ENCODE results near the gene SUCLA2. TPM values are rescaled to one million over a fixed set of nuclear protein-coding genes. Genes with fewer than 3 reads are reported as not detected.
"Not testable (repeated sequence)": the region's sequence is repeated elsewhere in the genome, so short reads cannot be mapped to it uniquely, and the experiment has no call there.

SUCLA2 gene
- total RNA-seq, 2 donors from 2014 or later: 16.1 to 19.8 TPM

DNA sequence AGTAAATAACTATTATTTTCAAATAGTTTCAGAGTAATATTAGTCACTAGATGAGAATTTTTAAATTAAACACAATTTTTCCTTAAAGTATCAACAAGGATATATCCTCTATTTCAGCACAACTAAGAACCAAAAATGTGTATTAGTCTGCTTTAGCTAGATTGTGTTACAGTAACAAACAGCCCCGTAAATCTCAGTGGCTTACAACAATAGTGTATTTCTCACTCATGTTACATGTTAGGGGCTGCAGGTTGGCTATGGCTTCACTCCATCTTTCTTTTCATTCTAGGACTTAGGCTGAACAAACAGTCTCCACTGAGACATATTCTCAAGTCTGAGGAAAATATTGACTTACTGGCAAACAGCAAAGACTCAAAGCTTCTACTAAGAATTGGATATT, 11.6 kb upstream of the SUCLA2 start:
- DNase-seq (no peak), ATAC-seq (no peak)
- no peak for TF ChIP-seq POLR2A (IDR thresholded peaks at IDR 0.05)
- WGBS, 2 donors: 92 to 97% methylated on average over 1 of the region's 1 CpG
- Histone ChIP-seq H3K9me3 (no peaks in the 10 kb centered on the region), H3K27ac (no peak overlapping the region), H3K27me3 (no peaks in the 10 kb centered on the region), H3K36me3 (replicated peaks in 1 of 2; ENCODE audit: insufficient read depth in 1 of 2, low read depth in 2 of 2) (no peaks in the 10 kb centered on the region), H3K4me3 (no peak overlapping the region), H3K4me1 (no peaks in the 10 kb centered on the region)
- intact Hi-C loops (cut with DNase I): no loop called here

DNA sequence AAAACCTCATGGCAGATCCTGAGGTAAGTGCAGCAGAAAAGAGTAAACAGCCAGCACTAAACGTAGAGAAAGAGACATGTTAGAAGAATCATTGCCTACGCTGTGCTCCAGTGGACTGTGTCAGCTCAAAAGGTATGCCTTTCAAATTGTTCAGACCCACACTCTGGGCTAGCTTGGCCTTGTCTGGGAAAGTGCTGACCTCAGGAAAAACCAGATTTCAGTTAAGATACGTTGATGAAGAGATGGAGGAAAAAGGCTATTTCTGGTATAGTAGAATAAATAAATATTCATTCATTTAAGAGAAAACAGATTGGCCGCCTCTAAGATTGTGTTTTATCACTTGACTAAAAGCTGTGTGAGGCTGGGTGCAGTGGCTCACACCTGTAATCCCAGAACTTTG, 9.6 kb upstream of the SUCLA2 start:
- H3K9me3 ChIP-seq: no peaks in the 10 kb centered on the region
- WGBS, 2 donors: 68 to 85% methylated on average over 3 to 4 of the region's 4 CpGs
- H3K36me3 ChIP-seq (replicated peaks in 1 of 2; ENCODE audit: insufficient read depth in 1 of 2, low read depth in 2 of 2): no peaks in the 10 kb centered on the region
- no peak overlapping the region for H3K27ac ChIP-seq
- DNase-seq (no peak), ATAC-seq (no peak)
- H3K27me3 ChIP-seq: no peaks in the 10 kb centered on the region
- no peak overlapping the region for H3K4me3 ChIP-seq
- intact Hi-C loops (cut with DNase I): no loop called here
- H3K4me1 ChIP-seq: no peaks in the 10 kb centered on the region
- no peak for TF ChIP-seq POLR2A (IDR thresholded peaks at IDR 0.05)

DNA sequence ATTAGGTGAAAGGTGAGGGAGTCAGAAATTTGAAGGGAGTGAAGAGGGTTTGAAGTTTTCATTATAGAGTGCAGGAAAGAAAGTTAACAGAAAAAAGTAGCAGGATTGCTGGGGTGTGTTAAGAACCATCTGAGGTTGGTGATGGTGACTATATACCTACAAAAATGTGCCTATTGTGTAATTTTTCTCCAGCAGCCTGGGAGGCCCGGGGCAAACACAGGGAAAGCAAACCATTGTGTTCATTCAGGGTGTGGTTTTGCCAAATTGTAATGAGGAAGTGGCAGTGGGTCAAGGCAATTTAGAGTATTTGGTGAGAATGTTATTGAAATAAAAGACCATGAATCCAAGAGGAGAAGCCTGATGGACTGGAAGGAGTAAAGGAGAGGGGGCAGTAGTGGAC, 8.2 kb upstream of the SUCLA2 start:
- Histone ChIP-seq H3K36me3 (replicated peaks in 1 of 2; ENCODE audit: insufficient read depth in 1 of 2, low read depth in 2 of 2) (no peaks in the 10 kb centered on the region), H3K9me3 (no peaks in the 10 kb centered on the region), H3K27me3 (no peaks in the 10 kb centered on the region), H3K4me1 (no peaks in the 10 kb centered on the region), H3K27ac (no peak overlapping the region), H3K4me3 (no peak overlapping the region)
- no peak for TF ChIP-seq POLR2A (IDR thresholded peaks at IDR 0.05)
- TF ChIP-seq, protein P1, sequence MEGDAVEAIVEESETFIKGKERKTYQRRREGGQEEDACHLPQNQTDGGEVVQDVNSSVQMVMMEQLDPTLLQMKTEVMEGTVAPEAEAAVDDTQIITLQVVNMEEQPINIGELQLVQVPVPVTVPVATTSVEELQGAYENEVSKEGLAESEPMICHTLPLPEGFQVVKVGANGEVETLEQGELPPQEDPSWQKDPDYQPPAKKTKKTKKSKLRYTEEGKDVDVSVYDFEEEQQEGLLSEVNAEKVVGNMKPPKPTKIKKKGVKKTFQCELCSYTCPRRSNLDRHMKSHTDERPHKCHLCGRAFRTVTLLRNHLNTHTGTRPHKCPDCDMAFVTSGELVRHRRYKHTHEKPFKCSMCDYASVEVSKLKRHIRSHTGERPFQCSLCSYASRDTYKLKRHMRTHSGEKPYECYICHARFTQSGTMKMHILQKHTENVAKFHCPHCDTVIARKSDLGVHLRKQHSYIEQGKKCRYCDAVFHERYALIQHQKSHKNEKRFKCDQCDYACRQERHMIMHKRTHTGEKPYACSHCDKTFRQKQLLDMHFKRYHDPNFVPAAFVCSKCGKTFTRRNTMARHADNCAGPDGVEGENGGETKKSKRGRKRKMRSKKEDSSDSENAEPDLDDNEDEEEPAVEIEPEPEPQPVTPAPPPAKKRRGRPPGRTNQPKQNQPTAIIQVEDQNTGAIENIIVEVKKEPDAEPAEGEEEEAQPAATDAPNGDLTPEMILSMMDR (IDR thresholded peaks at IDR 0.05): no peak
- WGBS, 2 donors: 36 to 43% methylated on average over 1 of the region's 1 CpG
- DNase-seq (no peak), ATAC-seq (peak; percentile 33)
- intact Hi-C loops (cut with DNase I): no loop called here

- intact Hi-C loops (cut with DNase I): no loop called here
- no peak for ATAC-seq
- no peaks in the 10 kb centered on the region for H3K36me3 ChIP-seq (replicated peaks in 1 of 2; ENCODE audit: insufficient read depth in 1 of 2, low read depth in 2 of 2)
- no peak for DNase-seq
- H3K27ac ChIP-seq: no peak overlapping the region
- no peak overlapping the region for H3K4me3 ChIP-seq
- 50 to 58% methylated on average over 1 of the region's 1 CpG for WGBS, 2 donors
- TF ChIP-seq, protein P1 (IDR thresholded peaks at IDR 0.05): no peak
- no peak for TF ChIP-seq POLR2A (IDR thresholded peaks at IDR 0.05)
- H3K9me3 ChIP-seq: no peaks in the 10 kb centered on the region
- no peaks in the 10 kb centered on the region for H3K27me3 ChIP-seq
- H3K4me1 ChIP-seq: peaks cover 4% of the 10 kb centered on the region
These were observed 5.3 kb upstream of the SUCLA2 start for GRCh38 chr13:48006396-48006795.

DNA sequence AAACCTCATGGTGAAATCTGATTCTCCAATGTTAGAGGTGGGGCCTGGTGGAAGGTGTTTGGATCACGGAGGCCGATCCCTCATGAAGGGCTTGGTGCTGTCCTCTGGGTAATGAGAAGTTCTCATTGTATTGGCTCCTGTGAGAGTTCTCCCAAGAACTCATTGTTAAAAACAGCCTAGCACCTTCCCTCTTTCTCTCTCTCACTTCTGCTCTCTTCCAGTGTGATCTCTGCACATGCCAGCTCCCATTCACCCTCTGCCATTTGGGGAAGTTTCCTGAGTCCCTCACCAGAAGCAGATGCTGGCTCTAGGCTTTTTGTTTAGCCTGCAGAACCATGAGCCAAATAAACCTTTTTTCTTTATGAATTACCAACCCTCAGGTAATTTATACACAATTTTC, 3.1 kb upstream of the SUCLA2 start:
- no peaks in the 10 kb centered on the region for H3K9me3 ChIP-seq
- DNase-seq (no peak), ATAC-seq (no peak)
- no peak for TF ChIP-seq POLR2A (IDR thresholded peaks at IDR 0.05)
- TF ChIP-seq, protein P1 (IDR thresholded peaks at IDR 0.05): no peak
- WGBS, 2 donors: 69 to 88% methylated on average over 2 of the region's 2 CpGs
- H3K27me3 ChIP-seq: no peaks in the 10 kb centered on the region
- H3K36me3 ChIP-seq (replicated peaks in 1 of 2; ENCODE audit: insufficient read depth in 1 of 2, low read depth in 2 of 2): no peaks in the 10 kb centered on the region
- intact Hi-C loops (cut with DNase I): no loop called here
- H3K4me1 ChIP-seq: peaks cover 16% of the 10 kb centered on the region
- no peak overlapping the region for H3K4me3 ChIP-seq
- no peak overlapping the region for H3K27ac ChIP-seq

DNA sequence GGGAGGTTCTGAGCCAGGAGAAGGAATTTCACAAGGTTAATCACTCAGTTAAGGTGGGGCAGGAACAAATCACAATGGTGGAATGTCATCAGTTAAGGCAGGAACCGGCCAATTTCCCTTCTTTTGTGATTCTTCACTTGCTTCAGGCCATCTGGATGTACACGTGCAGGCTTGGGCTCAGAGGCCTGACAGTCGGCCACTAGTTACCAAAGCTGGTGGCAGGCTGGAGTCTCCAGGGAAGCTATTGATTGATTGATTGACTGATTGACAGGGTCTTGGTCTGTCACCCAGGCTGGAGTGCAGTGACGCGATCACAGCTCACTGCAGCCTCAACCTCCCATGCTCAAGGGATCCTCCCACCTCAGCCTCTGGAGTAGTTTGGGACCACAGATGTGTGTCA, 926 bp upstream of the SUCLA2 start:
- H3K4me3 ChIP-seq; intact Hi-C loops (cut with DNase I); H3K27ac ChIP-seq; ATAC-seq; H3K36me3 ChIP-seq (replicated peaks in 1 of 2; ENCODE audit: insufficient read depth in 1 of 2, low read depth in 2 of 2); H3K27me3 ChIP-seq; H3K9me3 ChIP-seq; DNase-seq: not testable (repeated sequence)
- 46 to 71% methylated on average over 5 of the region's 5 CpGs for WGBS, 2 donors
- peaks cover 16% of the 10 kb centered on the region for H3K4me1 ChIP-seq

Data from body of pancreas (tissue), 4 donors.